Measurements from ENCODE around the gene PTPRR. TPM values are rescaled to one million over a fixed set of nuclear protein-coding genes. Genes with fewer than 3 reads are reported as not detected.

PTPRR gene
- total and polyA plus RNA-seq, 2 of the 13 experiments (the other 11 are each of a cell fraction or from before 2014, with no cell fraction given), result not detected

- ChIA-PET CTCF (ENCODE audit: low intra/inter-chr PET ratio, low total read pairs) (no interaction called here), POLR2A (no interaction called here)
- Histone ChIP-seq H3K9ac (ENCODE audit: insufficient read depth, low read depth, low read length) (no peak overlapping the region), H3K27me3 (ENCODE audit: control insufficient read depth in 1 of 2, insufficient read depth in 2 of 2, low read length in 2 of 2) (no peaks in the 10 kb centered on the region), H3K4me2 (ENCODE audit: low read depth, low read length) (no peak overlapping the region), H3K79me2 (ENCODE audit: insufficient read depth, low read length) (no peaks in the 10 kb centered on the region), H3K4me3 (replicated peaks in 1 of 3; ENCODE audit: insufficient read depth in 1 of 3, low read depth in 2 of 3, low read length in 3 of 3) (no peak overlapping the region), H3K4me1 (ENCODE audit: insufficient read depth, low read length) (no peaks in the 10 kb centered on the region), H3K27ac (ENCODE audit: extremely low read length, insufficient read depth, low read length) (no peak overlapping the region), H4K20me1 (ENCODE audit: insufficient read depth, low read length) (no peaks in the 10 kb centered on the region), H2AFZ (ENCODE audit: low read length) (no peak overlapping the region), H3K36me3 (replicated peaks in 1 of 2; ENCODE audit: control insufficient read depth in 1 of 2, insufficient read depth in 2 of 2, low read length in 2 of 2) (no peaks in the 10 kb centered on the region), H3K9me3 (ENCODE audit: low read length) (no peaks in the 10 kb centered on the region)
- in situ Hi-C loops (cut with HindIII; ENCODE audit: extremely low pct_ligation_motif_present, low pct_unique_long_range_greater_than_20kb) (no loop called here), intact Hi-C loops (cut with micrococcal nuclease; ENCODE audit: unreplicated experiment) (no loop called here)
- FAIRE-seq, result no peak
- no TSS peak for BruUV-seq (replicated peaks)
- no peak for ATAC-seq
- no peak for DNase-seq (ENCODE audit: low spot score)
- no peak for TF ChIP-seq ZNF431 (CRISPR knock-in tag; IDR thresholded peaks at IDR 0.05; ENCODE audit: borderline replicate concordance, low read depth)
- no peak for TF ChIP-seq JUND (CRISPR knock-in tag; IDR thresholded peaks at IDR 0.05)
- TF ChIP-seq E2F5 (CRISPR knock-in tag; conservative IDR thresholded peaks at IDR 0.05), result no peak
- TF ChIP-seq ZNF597 (CRISPR knock-in tag; IDR thresholded peaks at IDR 0.05), result no peak
- TF ChIP-seq ELF4 (CRISPR knock-in tag; IDR thresholded peaks at IDR 0.05; ENCODE audit: borderline replicate concordance), result no peak
- no peak for TF ChIP-seq KIAA2018 (CRISPR knock-in tag; IDR thresholded peaks at IDR 0.05; ENCODE audit: borderline replicate concordance)
- no peak for TF ChIP-seq DMAP1 (CRISPR knock-in tag; IDR thresholded peaks at IDR 0.05)
- TF ChIP-seq RBM22 (optimal IDR thresholded peaks at IDR 0.05; ENCODE audit: low read length), result no peak
- TF ChIP-seq ZNF562 (CRISPR knock-in tag; IDR thresholded peaks at IDR 0.05; ENCODE audit: borderline replicate concordance), result no peak
- TF ChIP-seq ZNF263 (CRISPR knock-in tag; IDR thresholded peaks at IDR 0.05), result no peak
Measured at GRCh38 chr12:70771581-70771980, 149.0 kb downstream of the PTPRR start.

Data from HepG2 (cell line).